GM12878 (cell line): ENCODE measurements around the gene WDFY4. TPM values are rescaled to one million over a fixed set of nuclear protein-coding genes. Genes with fewer than 3 reads are reported as not detected.
A peak's percentile ranks its signal among the peaks of the same experiment; 100 is the strongest.

Experiments used
- ATAC-seq: fragments of 200-7000 bp; cut with Tn5 transposase; 3 replicates; pipeline ENCODE4 v1.9.1; 2020; ENCODE audit warnings: mild to moderate bottlenecking, moderate library complexity
- BruUV-seq: library from RNA; stranded (reverse); fragments of 400-500 nt; replicated peaks from 2 replicates; lab custom pipeline; 2021; lab: Mats Ljungman, UMichigan
- CTCF ChIA-PET: fragments of 300-600 bp; sonication (Branson Sonifier 250); formaldehyde crosslinking; extraction: SDS; loops from one replicate; lab custom pipeline; 2021; ENCODE audit warnings: inconsistent platforms; lab: Yijun Ruan, JAX
- POLR2A ChIA-PET: fragments of 350-600 bp; formaldehyde crosslinking; extraction: SDS; loops from one replicate; lab custom pipeline; 2021; ENCODE audit warnings: inconsistent platforms; lab: Charles Lee
- RAD21 ChIA-PET: fragments of 300-600 bp; sonication (Branson Sonifier 250); formaldehyde crosslinking; loops from one replicate; lab custom pipeline; 2023; ENCODE audit warnings: antibody characterized with exemption; ENCODE audit not compliant: unreplicated experiment; lab: Charles Lee
- SMC1A ChIA-PET: fragments of 300-600 bp; sonication (Branson Sonifier 250); formaldehyde crosslinking; loops from one replicate; lab custom pipeline; 2023; ENCODE audit not compliant: unreplicated experiment, uncharacterized antibody; lab: Charles Lee
- DNase-seq: peaks from one replicate; pipeline ENCODE4 v3.0.0-alpha.2; 2011; ENCODE audit warnings: low read depth, low spot score
- FAIRE-seq: peaks from 3 replicates; lab custom pipeline; 2011; peaks lifted over from hg19 to GRCh38; lab: Jason Lieb, UNC
- H2AFZ ChIP-seq: 2 replicates; pipeline ENCODE4 v1.6.0; 2011; ENCODE audit warnings: low read depth, low read length, control low read depth; ENCODE audit not compliant: control insufficient read depth
- H3K27ac ChIP-seq: 2 replicates; pipeline ENCODE4 v1.5.1; 2011; ENCODE audit warnings: control low read depth; ENCODE audit not compliant: control insufficient read depth, insufficient read depth
- H3K27me3 ChIP-seq, 2 experiments: replicated peaks in 1 of 2; 2 replicates each; pipeline versions ENCODE4 v1.6.0 to v1.6.1; 2011; ENCODE audit warnings: low read length in 1 of 2; ENCODE audit not compliant: control insufficient read depth in 2 of 2, insufficient read depth in 2 of 2
- H3K36me3 ChIP-seq, 2 experiments: 2 replicates each; pipeline ENCODE4 v1.5.1; 2011; ENCODE audit warnings: low read length in 1 of 2; ENCODE audit not compliant: control insufficient read depth in 2 of 2, insufficient read depth in 2 of 2
- H3K4me1 ChIP-seq: 2 replicates; pipeline ENCODE4 v1.6.1; 2011; ENCODE audit warnings: mild to moderate bottlenecking, low read length, moderate library complexity, mixed read lengths; ENCODE audit not compliant: control insufficient read depth, insufficient read depth
- H3K4me2 ChIP-seq: 2 replicates; pipeline ENCODE4 v1.6.0; 2011; ENCODE audit warnings: control low read depth; ENCODE audit not compliant: control insufficient read depth, insufficient read depth
- H3K4me3 ChIP-seq: fragments of 200-600 bp; sonication (generic); 2 replicates; pipeline ENCODE4 v1.5.1; 2016
- H3K79me2 ChIP-seq: 2 replicates; pipeline ENCODE4 v1.6.0; 2011; ENCODE audit warnings: low read length; ENCODE audit not compliant: control insufficient read depth, insufficient read depth
- H3K9ac ChIP-seq: 2 replicates; pipeline ENCODE4 v1.8.0; 2011; ENCODE audit warnings: low read length, control low read depth, mixed read lengths; ENCODE audit not compliant: control insufficient read depth, insufficient read depth
- H3K9me3 ChIP-seq: replicated peaks from 3 replicates; pipeline ENCODE4 v1.5.1; 2011; ENCODE audit warnings: mild to moderate bottlenecking, low read length; ENCODE audit not compliant: control insufficient read depth, insufficient read depth
- H4K20me1 ChIP-seq: 2 replicates; pipeline ENCODE4 v1.6.0; 2011; ENCODE audit not compliant: control insufficient read depth, insufficient read depth
- BHLHE40 ChIP-seq, 2 experiments: fragments of 450-650 bp in 1 of 2; IDR thresholded peaks; 2 replicates each; pipeline ENCODE4 v1.6.1; 2011 to 2017; ENCODE audit warnings: low read depth in 2 of 2, borderline replicate concordance in 1 of 2, improper control_type of control experiment in 1 of 2, low read length in 1 of 2, mild to moderate bottlenecking in 1 of 2
- EP300 ChIP-seq, 2 experiments: fragments of 150-350 bp in 1 of 2; IDR thresholded peaks; 2 replicates each; pipeline ENCODE4 v1.6.1; 2011 to 2012; ENCODE audit warnings: low read depth in 2 of 2, low read length in 2 of 2, borderline replicate concordance in 1 of 2, improper control_type of control experiment in 1 of 2, inconsistent platforms in 1 of 2; ENCODE audit not compliant: control insufficient read depth in 1 of 2
- HDAC6 ChIP-seq: fragments of 200-600 bp; sonication (generic); IDR thresholded peaks from one replicate; pipeline ENCODE4 v1.8.0; 2017; ENCODE audit warnings: antibody characterized with exemption; ENCODE audit not compliant: unreplicated experiment
- IKZF2 ChIP-seq, 2 experiments: fragments of 450-650 bp; IDR thresholded peaks; 2 replicates each; pipeline ENCODE4 v1.6.1; 2017; ENCODE audit warnings: mild to moderate bottlenecking in 2 of 2, moderate library complexity in 2 of 2
- MEF2A ChIP-seq: IDR thresholded peaks from 2 replicates; pipeline ENCODE4 v1.6.1; 2011; ENCODE audit warnings: low read depth, mild to moderate bottlenecking, low read length, moderate library complexity; ENCODE audit not compliant: insufficient read depth
- MXI1 ChIP-seq: fragments of 150-350 bp; IDR thresholded peaks from 2 replicates; pipeline ENCODE4 v1.6.1; 2011; ENCODE audit warnings: low read depth, mild to moderate bottlenecking, inconsistent platforms, low read length, improper control_type of control experiment
- MYC ChIP-seq: IDR thresholded peaks from 2 replicates; pipeline ENCODE4 v1.6.1; 2011; ENCODE audit warnings: mild to moderate bottlenecking, low read length, moderate library complexity, inconsistent platforms; ENCODE audit not compliant: insufficient read depth, insufficient replicate concordance, insufficient read length, severe bottlenecking
- PAX5 ChIP-seq: IDR thresholded peaks from 2 replicates; pipeline ENCODE4 v1.6.1; 2011; ENCODE audit warnings: low read depth, low read length, borderline replicate concordance
- PAX8 ChIP-seq: fragments of 450-650 bp; IDR thresholded peaks from 2 replicates; pipeline ENCODE4 v1.6.1; 2017; ENCODE audit warnings: mild to moderate bottlenecking, moderate library complexity
- POU2F2 ChIP-seq: IDR thresholded peaks from 3 replicates; pipeline ENCODE4 v1.6.1; 2011; ENCODE audit warnings: low read depth, mild to moderate bottlenecking, low read length, borderline replicate concordance
- RFX5 ChIP-seq: IDR thresholded peaks from 2 replicates; pipeline ENCODE4 v1.6.1; 2011; ENCODE audit warnings: low read depth, low read length, improper control_type of control experiment
- SMARCA5 ChIP-seq: fragments of 450-650 bp; IDR thresholded peaks from 2 replicates; pipeline ENCODE4 v1.6.1; 2017; ENCODE audit warnings: mild to moderate bottlenecking
- SMC3 ChIP-seq: IDR thresholded peaks from 2 replicates; pipeline ENCODE4 v1.6.1; 2011; ENCODE audit warnings: low read length, improper control_type of control experiment, borderline replicate concordance
- SP1 ChIP-seq: IDR thresholded peaks from one replicate; pipeline ENCODE4 v1.6.1; 2011; ENCODE audit warnings: low read depth, low read length
- TAF1 ChIP-seq: IDR thresholded peaks from 2 replicates; pipeline ENCODE4 v1.6.1; 2011; ENCODE audit warnings: mild to moderate bottlenecking, low read depth, low read length, borderline replicate concordance
- TARDBP ChIP-seq: IDR thresholded peaks from 2 replicates; pipeline ENCODE4 v1.6.1; 2016; ENCODE audit warnings: borderline replicate concordance
- WGBS: methylation state at CpG from one replicate; pipeline ENCODE4 v1.1.6; 2016; ENCODE audit warnings: low lambda C conversion rate; ENCODE audit not compliant: insufficient replicate concordance, insufficient coverage; ENCODE audit errors: missing lambda C conversion rate; 5-methylcytosine and 5-hydroxymethylcytosine counted together
- in situ Hi-C: fragments of 300-500 bp; cut with MboI; formaldehyde crosslinking; loops from 9 replicates; pipeline ENCODE4 v1.14.3; 2018; ENCODE audit warnings: mixed read lengths
- intact Hi-C: fragments of 100-400 bp; cut with micrococcal nuclease; formaldehyde crosslinking; loops from one replicate; pipeline ENCODE4 v1.14.2; 2022; ENCODE audit not compliant: unreplicated experiment
- polyA plus RNA-seq, 11 experiments: library from polyadenylated mRNA; depleted of rRNA in 4 of 11; unstranded in 6 of 11; stranded (reverse) in 5 of 11; fragments of >200 nt; fragmentation: Nextera tagmentation in 4 of 11; fragmentation: Illumina TruSeq in 1 of 11; extraction: Ambion mirVana in 4 of 11; extraction: Trizol in 1 of 11; gene quantifications; 1 replicate in 1 of 11; 2 replicates in 10 of 11; pipeline versions ENCODE4 v1.2.1 to v1.2.3, GENCODE V29; 2011 to 2016; ENCODE audit warnings: inconsistent platforms in 2 of 11, missing spikeins in 2 of 11, low read depth in 1 of 11
- total RNA-seq, 4 experiments: library from RNA; depleted of rRNA in 3 of 4; stranded (reverse); fragments of >200 nt in 3 of 4; fragmentation: Illumina TruSeq in 1 of 4; extraction: Trizol in 1 of 4; gene quantifications; 2 replicates each; pipeline versions ENCODE4 v1.2.1 to v1.2.3, GENCODE V29; 2013 to 2021
- TF ChIP-seq, protein P1 (sequence below): fragments of 450-650 bp; IDR thresholded peaks from 2 replicates; pipeline ENCODE4 v1.6.1; 2017; ENCODE audit warnings: antibody characterized with exemption, mild to moderate bottlenecking, moderate library complexity
- TF ChIP-seq, protein P2 (sequence below): IDR thresholded peaks from 2 replicates; pipeline ENCODE4 v1.6.1; 2012; ENCODE audit warnings: low read depth, low read length, improper control_type of control experiment

WDFY4 gene
- total and polyA plus RNA-seq, 10 of the 15 experiments (the other 5 are each of a cell fraction or from before 2014, with no cell fraction given): 13.5 to 132 (median 47.3) TPM

GRCh38 chr10:48683868-48684267, 805 bp upstream of the WDFY4 start (continued):
- TF ChIP-seq SMC3: no peak
- TF ChIP-seq POU2F2: no peak
- TF ChIP-seq PAX8: peak; percentile 59; the same call in 1 of the 2 replicates
- TF ChIP-seq, protein P1, sequence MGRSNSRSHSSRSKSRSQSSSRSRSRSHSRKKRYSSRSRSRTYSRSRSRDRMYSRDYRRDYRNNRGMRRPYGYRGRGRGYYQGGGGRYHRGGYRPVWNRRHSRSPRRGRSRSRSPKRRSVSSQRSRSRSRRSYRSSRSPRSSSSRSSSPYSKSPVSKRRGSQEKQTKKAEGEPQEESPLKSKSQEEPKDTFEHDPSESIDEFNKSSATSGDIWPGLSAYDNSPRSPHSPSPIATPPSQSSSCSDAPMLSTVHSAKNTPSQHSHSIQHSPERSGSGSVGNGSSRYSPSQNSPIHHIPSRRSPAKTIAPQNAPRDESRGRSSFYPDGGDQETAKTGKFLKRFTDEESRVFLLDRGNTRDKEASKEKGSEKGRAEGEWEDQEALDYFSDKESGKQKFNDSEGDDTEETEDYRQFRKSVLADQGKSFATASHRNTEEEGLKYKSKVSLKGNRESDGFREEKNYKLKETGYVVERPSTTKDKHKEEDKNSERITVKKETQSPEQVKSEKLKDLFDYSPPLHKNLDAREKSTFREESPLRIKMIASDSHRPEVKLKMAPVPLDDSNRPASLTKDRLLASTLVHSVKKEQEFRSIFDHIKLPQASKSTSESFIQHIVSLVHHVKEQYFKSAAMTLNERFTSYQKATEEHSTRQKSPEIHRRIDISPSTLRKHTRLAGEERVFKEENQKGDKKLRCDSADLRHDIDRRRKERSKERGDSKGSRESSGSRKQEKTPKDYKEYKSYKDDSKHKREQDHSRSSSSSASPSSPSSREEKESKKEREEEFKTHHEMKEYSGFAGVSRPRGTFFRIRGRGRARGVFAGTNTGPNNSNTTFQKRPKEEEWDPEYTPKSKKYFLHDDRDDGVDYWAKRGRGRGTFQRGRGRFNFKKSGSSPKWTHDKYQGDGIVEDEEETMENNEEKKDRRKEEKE: no peak
- TF ChIP-seq, all 136 proteins: peak for 10

GRCh38 chr10:48684463-48684791, 246 bp upstream of the WDFY4 start:
- Histone ChIP-seq H4K20me1 (no peaks in the 10 kb centered on the region), H2AFZ (peak overlapping the region; percentile 25), H3K4me2 (peak overlapping the region; percentile 93), H3K36me3 (no peaks in the 10 kb centered on the region), H3K4me1 (peaks cover 28% of the 10 kb centered on the region), H3K9me3 (no peaks in the 10 kb centered on the region), H3K4me3 (peak overlapping the region; percentile 70), H3K27me3 (no peaks in the 10 kb centered on the region), H3K27ac (peak overlapping the region; percentile 96), H3K9ac (peak overlapping the region; percentile 88), H3K79me2 (peaks cover 46% of the 10 kb centered on the region)
- ATAC-seq (no peak), DNase-seq (no peak), FAIRE-seq (no peak)
- ChIA-PET CTCF (interaction anchor here (1.4 to 6.0 kb wide), 6 partner anchors 12 to 26 kb away, joined by 7 to 28 read pairs (median 14); no protein-coding TSS in a partner anchor), POLR2A (interaction anchor here (0.7 to 5.8 kb wide), 11 partner anchors 9 to 118 kb away, joined by 3 to 79 read pairs (median 6); no protein-coding TSS in a partner anchor), SMC1A (interaction anchor here (0.7 to 4.7 kb wide), 12 partner anchors 9 to 413 kb away, joined by 3 to 85 read pairs (median 5); no protein-coding TSS in a partner anchor), RAD21 (interaction anchor here (0.6 to 4.8 kb wide), 18 partner anchors 9 to 478 kb away, joined by 3 to 87 read pairs (median 7); no protein-coding TSS in a partner anchor)
- WGBS: 2% methylated on average over 6 of the region's 6 CpGs
- intact Hi-C loops: loop anchor here (1.0 to 10.0 kb wide), 3 partner anchors 12 to 500 kb away; partner anchors contain the start of gene TMEM273
- BruUV-seq: no TSS peak
- in situ Hi-C loops: no loop called here
- TF ChIP-seq EP300 (IDR thresholded peaks at IDR 0.05; ENCODE audit: borderline replicate concordance in 1 of 2, control insufficient read depth in 1 of 2, low read depth in 2 of 2, low read length in 2 of 2) (peak in 1 of 2 experiments; percentile 55; a peak in 1 of 4 replicates), HDAC6 (peak; percentile 71), BHLHE40 (IDR thresholded peaks at IDR 0.05; ENCODE audit: borderline replicate concordance in 1 of 2, low read depth in 2 of 2, low read length in 1 of 2) (peak; percentile 71 to 85; a peak in 3 of 4 replicates), MXI1 (peak; percentile 33; the same call in 1 of the 2 replicates), RFX5 (no peak), MYC (no peak), SP1 (peak; percentile 57), PAX5 (peak; percentile 88; the same call in 1 of the 2 replicates), TARDBP (peak; percentile 75; the same call in 1 of the 2 replicates), SMARCA5 (0 out of 2 replicates have a peak, but pooled peaks have one; percentile 40), MEF2A (0 out of 2 replicates have a peak, but pooled peaks have one; percentile 26), IKZF2 (IDR thresholded peaks at IDR 0.05) (no peak), SMC3 (peak; percentile 2; the same call in 1 of the 2 replicates), TAF1 (no peak; the same call in 1 of the 2 replicates)
- TF ChIP-seq, protein P2, sequence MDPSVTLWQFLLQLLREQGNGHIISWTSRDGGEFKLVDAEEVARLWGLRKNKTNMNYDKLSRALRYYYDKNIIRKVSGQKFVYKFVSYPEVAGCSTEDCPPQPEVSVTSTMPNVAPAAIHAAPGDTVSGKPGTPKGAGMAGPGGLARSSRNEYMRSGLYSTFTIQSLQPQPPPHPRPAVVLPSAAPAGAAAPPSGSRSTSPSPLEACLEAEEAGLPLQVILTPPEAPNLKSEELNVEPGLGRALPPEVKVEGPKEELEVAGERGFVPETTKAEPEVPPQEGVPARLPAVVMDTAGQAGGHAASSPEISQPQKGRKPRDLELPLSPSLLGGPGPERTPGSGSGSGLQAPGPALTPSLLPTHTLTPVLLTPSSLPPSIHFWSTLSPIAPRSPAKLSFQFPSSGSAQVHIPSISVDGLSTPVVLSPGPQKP: 0 out of 2 replicates have a peak, but pooled peaks have one; percentile 19
